ENCODE measurements around the gene CDHR1.

CDHR1 gene

GRCh38 chr10:84267503-84268126 is 73.3 kb downstream of the CDHR1 start:
- no peak overlapping the region for H3K27ac ChIP-seq
- TF ChIP-seq ZFX (IDR thresholded peaks at IDR 0.05; ENCODE audit: borderline replicate concordance) (no peak), CTCF (IDR thresholded peaks at IDR 0.05) (peak; percentile 78)

- TF ChIP-seq ZFX (IDR thresholded peaks at IDR 0.05; ENCODE audit: borderline replicate concordance): no peak
- no peak for TF ChIP-seq CTCF (IDR thresholded peaks at IDR 0.05)
- H3K27ac ChIP-seq: no peak overlapping the region
Measured at GRCh38 chr10:84269162-84269561, 74.8 kb downstream of the CDHR1 start.
